Measurements from ENCODE around the gene PPP3R2.

PPP3R2 gene

GRCh38 chr9:101594796-101595195 is at the start of gene PPP3R2:
Gene PPP3R2, minus strand, starts transcription at chr9:101594969. Its CDS starts 48 bp downstream, at chr9:101594921.
- TF ChIP-seq MAX (IDR thresholded peaks at IDR 0.05; ENCODE audit: low read depth, low read length) (no peak), CTCF (IDR thresholded peaks at IDR 0.05; ENCODE audit: low read depth, low read length) (no peak), MYC (IDR thresholded peaks at IDR 0.05; ENCODE audit: low read depth, low read length) (no peak), POLR2A (IDR thresholded peaks at IDR 0.05; ENCODE audit: extremely low read depth, insufficient read length) (no peak)
- H3K4me3 ChIP-seq (ENCODE audit: low read depth, low read length): no peak within 1 kb of the TSS
- no peak for DNase-seq (ENCODE audit: low read depth)

- TF ChIP-seq MYC (IDR thresholded peaks at IDR 0.05; ENCODE audit: low read depth, low read length): no peak
- TF ChIP-seq CTCF (IDR thresholded peaks at IDR 0.05; ENCODE audit: low read depth, low read length): no peak
- TF ChIP-seq POLR2A (IDR thresholded peaks at IDR 0.05; ENCODE audit: extremely low read depth, insufficient read length): no peak
- TF ChIP-seq MAX (IDR thresholded peaks at IDR 0.05; ENCODE audit: low read depth, low read length): no peak
Measured at GRCh38 chr9:101639785-101640665, 45.3 kb upstream of the PPP3R2 start.

GRCh38 chr9:101639311-101639710 is 44.5 kb upstream of the PPP3R2 start:
- no peak overlapping the region for H3K4me3 ChIP-seq (ENCODE audit: low read depth, low read length)
- no peak for DNase-seq (ENCODE audit: low read depth)
- TF ChIP-seq POLR2A (IDR thresholded peaks at IDR 0.05; ENCODE audit: extremely low read depth, insufficient read length) (no peak), MYC (IDR thresholded peaks at IDR 0.05; ENCODE audit: low read depth, low read length) (no peak), CTCF (IDR thresholded peaks at IDR 0.05; ENCODE audit: low read depth, low read length) (no peak), MAX (IDR thresholded peaks at IDR 0.05; ENCODE audit: low read depth, low read length) (no peak)

More at GRCh38 chr9:101639785-101640665, 45.3 kb upstream of the PPP3R2 start:
- no peak overlapping the region for H3K4me3 ChIP-seq (ENCODE audit: low read depth, low read length)
- DNase-seq (ENCODE audit: low read depth): no peak

GRCh38 chr9:101636247-101636646 is 41.5 kb upstream of the PPP3R2 start:
- no peak for TF ChIP-seq CTCF (IDR thresholded peaks at IDR 0.05; ENCODE audit: low read depth, low read length)
- no peak for TF ChIP-seq POLR2A (IDR thresholded peaks at IDR 0.05; ENCODE audit: extremely low read depth, insufficient read length)
- no peak for TF ChIP-seq MYC (IDR thresholded peaks at IDR 0.05; ENCODE audit: low read depth, low read length)
- no peak for TF ChIP-seq MAX (IDR thresholded peaks at IDR 0.05; ENCODE audit: low read depth, low read length)
- no peak overlapping the region for H3K4me3 ChIP-seq (ENCODE audit: low read depth, low read length)
- no peak for DNase-seq (ENCODE audit: low read depth)

- DNase-seq (ENCODE audit: low read depth): no peak
- no peak overlapping the region for H3K4me3 ChIP-seq (ENCODE audit: low read depth, low read length)
Measured at GRCh38 chr9:101635473-101635872, 40.7 kb upstream of the PPP3R2 start.

More at GRCh38 chr9:101635473-101635872, 40.7 kb upstream of the PPP3R2 start:
- TF ChIP-seq MYC (IDR thresholded peaks at IDR 0.05; ENCODE audit: low read depth, low read length): no peak
- TF ChIP-seq CTCF (IDR thresholded peaks at IDR 0.05; ENCODE audit: low read depth, low read length): no peak
- TF ChIP-seq MAX (IDR thresholded peaks at IDR 0.05; ENCODE audit: low read depth, low read length): no peak
- TF ChIP-seq POLR2A (IDR thresholded peaks at IDR 0.05; ENCODE audit: extremely low read depth, insufficient read length): no peak
